Measurements from ENCODE around the gene TBC1D4.

TBC1D4 gene

DNA sequence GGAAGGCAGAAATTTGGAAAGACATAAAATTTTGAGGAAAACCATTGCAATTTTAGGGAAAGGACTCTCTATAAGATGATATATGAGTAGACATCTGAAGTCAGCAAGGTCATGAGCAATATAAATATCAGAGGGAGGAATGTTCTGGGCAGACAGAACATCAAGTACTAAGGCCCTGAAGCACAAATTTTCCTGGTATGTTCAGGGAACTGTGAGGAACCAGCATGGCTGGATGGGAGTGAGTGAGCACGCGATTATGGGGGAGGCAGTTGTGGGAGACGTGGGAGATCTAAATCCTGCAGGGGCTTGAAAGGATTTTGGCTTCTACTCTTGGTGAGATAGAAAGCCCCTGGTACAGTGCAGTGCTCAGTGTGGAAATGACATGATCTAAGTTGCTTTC lies 112.0 kb downstream of the TBC1D4 start:
- H3K4me3 ChIP-seq (ENCODE audit: low read depth, low read length), result no peak overlapping the region
- TF ChIP-seq, protein P1, sequence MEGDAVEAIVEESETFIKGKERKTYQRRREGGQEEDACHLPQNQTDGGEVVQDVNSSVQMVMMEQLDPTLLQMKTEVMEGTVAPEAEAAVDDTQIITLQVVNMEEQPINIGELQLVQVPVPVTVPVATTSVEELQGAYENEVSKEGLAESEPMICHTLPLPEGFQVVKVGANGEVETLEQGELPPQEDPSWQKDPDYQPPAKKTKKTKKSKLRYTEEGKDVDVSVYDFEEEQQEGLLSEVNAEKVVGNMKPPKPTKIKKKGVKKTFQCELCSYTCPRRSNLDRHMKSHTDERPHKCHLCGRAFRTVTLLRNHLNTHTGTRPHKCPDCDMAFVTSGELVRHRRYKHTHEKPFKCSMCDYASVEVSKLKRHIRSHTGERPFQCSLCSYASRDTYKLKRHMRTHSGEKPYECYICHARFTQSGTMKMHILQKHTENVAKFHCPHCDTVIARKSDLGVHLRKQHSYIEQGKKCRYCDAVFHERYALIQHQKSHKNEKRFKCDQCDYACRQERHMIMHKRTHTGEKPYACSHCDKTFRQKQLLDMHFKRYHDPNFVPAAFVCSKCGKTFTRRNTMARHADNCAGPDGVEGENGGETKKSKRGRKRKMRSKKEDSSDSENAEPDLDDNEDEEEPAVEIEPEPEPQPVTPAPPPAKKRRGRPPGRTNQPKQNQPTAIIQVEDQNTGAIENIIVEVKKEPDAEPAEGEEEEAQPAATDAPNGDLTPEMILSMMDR (IDR thresholded peaks at IDR 0.05; ENCODE audit: borderline replicate concordance, insufficient read depth, low read depth, low read length), result no peak

DNA sequence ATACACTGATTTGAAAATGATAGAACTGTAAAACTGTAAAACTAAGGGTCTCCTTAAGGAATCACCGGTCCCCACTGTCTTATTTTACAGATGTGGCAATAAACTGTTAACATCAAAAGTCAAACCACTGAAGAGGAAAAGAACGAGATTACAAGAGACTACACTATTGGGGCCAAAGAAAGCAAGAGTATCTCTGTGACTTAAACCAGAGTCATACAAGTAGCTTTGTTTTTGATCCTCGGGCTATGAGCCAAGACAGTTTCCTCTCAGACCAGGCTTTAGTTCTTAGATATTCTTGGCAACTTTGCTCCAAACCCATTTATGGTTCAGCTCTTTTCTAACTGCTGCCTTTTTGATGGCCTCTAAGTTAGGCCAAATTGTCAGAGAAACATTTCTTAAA lies 113.8 kb downstream of the TBC1D4 start:
- H3K4me3 ChIP-seq (ENCODE audit: low read depth, low read length), result no peak overlapping the region
- TF ChIP-seq, protein P1 (IDR thresholded peaks at IDR 0.05; ENCODE audit: borderline replicate concordance, insufficient read depth, low read depth, low read length), result no peak

DNA sequence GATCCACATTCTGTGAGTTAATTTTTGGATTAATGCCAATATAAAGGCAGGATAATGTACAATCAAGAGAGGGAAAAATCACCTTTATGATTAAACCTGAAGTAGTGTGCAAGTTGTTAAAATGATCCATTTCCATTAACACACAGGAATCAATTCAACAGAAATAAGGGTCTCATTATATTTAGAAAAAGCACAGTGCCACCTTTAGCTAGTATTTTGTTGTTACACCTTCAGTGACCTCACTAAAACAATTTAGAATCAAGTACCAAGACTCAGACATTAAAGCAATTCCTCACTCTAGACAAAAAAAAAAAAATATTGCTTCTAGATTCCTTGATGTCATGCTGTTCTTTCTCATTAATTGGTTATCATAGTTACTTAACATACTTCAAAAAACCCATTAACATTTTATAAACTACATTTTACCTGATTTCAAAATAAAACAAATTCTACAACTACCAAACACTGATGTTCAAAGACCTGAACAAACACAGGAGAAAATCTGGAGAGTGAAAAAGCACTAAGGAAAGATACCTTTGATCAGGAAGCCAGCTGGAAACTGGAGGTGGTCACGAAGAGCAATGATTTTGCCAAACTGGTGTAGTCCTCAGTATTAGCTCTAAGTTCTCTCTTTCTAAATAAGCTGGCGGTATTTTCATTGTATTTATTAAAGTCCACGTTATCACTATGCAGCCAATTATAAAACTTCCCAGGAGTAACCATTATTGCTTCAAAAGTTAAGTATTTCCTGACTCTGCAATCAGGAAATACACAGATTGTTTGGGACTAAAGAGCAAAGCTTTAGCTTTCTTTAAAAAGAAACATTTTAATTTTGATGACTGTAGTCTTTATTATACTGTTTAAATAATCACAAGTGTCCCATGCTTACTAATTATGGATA lies 115.3 kb downstream of the TBC1D4 start:
- no peak overlapping the region for H3K4me3 ChIP-seq (ENCODE audit: low read depth, low read length)
- TF ChIP-seq, protein P1 (IDR thresholded peaks at IDR 0.05; ENCODE audit: borderline replicate concordance, insufficient read depth, low read depth, low read length), result no peak

DNA sequence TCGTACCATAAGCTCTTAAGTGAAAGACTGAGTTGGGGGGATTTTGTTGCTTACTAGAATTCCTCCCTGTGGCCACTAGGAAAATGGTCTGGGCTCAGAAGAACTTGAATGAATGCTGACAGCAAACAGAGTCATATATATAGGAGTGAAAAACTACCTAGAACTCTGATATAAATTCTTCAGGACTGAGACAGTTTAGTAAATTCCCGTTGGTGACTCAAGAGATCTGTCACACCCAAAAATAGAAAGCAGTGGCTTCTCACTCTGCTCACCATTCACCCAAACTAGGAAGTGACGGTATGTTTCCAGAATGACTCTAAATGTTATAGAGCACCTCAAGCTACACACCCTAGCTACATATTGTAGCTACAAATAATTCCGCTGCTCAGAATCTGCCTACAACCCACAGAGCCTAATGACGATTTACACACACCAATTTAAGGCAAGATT lies 116.2 kb downstream of the TBC1D4 start:
- TF ChIP-seq, protein P1 (IDR thresholded peaks at IDR 0.05; ENCODE audit: borderline replicate concordance, insufficient read depth, low read depth, low read length), result no peak
- H3K4me3 ChIP-seq (ENCODE audit: low read depth, low read length), result no peak overlapping the region

DNA sequence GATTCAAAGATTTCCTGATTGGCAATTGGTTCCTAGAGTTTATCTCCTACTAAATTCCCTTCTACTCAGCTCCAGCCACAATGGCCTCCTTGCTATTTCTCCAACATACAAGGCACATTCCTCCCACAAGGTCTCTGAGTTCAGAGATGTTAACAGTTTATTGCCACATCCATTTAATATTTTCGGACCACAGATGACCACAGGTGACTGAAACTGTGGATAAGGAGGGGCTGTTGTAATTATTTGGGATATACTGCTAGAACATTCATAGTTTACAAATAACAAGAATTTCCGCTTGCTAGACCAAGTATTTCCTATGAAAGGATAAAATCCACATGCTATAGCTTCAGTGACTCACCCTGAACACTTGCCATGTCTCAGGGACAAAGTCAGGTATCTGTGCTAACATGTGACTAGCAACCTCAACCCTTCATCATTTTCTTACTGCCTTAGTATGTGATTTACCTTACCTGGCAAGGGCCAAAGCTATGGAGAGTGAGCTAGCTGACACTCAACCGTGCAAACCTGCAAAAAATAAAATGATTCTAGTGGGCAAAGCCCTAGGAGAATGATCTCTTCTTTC lies 117.7 kb downstream of the TBC1D4 start:
- TF ChIP-seq, protein P1 (IDR thresholded peaks at IDR 0.05; ENCODE audit: borderline replicate concordance, insufficient read depth, low read depth, low read length), result no peak
- no peak overlapping the region for H3K4me3 ChIP-seq (ENCODE audit: low read depth, low read length)

DNA sequence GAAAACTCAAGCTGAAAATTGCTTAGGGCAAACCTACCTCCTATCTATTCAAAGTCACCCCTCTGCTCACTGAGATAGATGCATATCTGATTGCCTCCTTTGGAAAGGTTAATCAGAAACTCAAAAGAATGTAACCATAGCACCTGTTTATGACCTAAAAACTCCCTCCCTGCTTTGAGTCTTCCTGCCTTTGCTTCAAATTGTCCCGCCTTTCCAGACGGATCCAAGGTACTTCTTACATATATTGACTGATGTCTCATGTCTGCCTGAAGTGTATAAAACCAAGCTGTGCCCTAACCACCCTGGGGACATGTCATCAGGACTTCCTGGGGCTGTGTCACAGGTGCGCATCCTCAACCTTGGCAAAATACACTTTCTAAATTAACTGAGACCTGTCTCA lies 118.6 kb downstream of the TBC1D4 start:
- TF ChIP-seq, protein P1 (IDR thresholded peaks at IDR 0.05; ENCODE audit: borderline replicate concordance, insufficient read depth, low read depth, low read length), result no peak
- no peak overlapping the region for H3K4me3 ChIP-seq (ENCODE audit: low read depth, low read length)

DNA sequence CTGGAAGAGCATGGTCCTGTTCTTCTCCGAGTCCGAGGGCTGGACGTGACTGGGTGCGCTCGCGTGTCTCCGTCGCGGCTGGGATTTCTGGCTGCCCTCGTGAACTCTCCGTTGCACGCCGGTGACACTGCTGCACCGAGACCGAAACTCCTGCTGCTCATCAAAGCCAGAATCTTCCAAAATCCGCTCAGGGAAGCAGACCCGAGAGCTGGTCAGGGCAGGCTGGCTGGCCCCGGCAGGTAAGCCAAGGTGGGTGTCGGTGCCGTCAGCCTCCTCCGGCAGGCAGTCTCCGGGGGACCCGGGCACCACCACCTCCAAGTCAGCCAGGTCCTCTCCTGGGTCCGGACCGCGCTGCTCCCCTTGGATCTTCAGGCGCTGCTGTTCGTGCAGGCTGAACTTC lies 119.9 kb downstream of the TBC1D4 start:
- TF ChIP-seq, protein P1 (IDR thresholded peaks at IDR 0.05; ENCODE audit: borderline replicate concordance, insufficient read depth, low read depth, low read length), result no peak
- no peak overlapping the region for H3K4me3 ChIP-seq (ENCODE audit: low read depth, low read length)
